ENCODE results near the gene GRIK4. TPM values are rescaled to one million over a fixed set of nuclear protein-coding genes. Genes with fewer than 3 reads are reported as not detected.
A peak's percentile ranks its signal among the peaks of the same experiment; 100 is the strongest.

Gene GRIK4
- total and polyA plus RNA-seq, 2 donors from 2014 or later, result 0.25 TPM; not detected in 1

- Histone ChIP-seq H3K4me3 (ENCODE audit: low read length in 3 of 3) (no peak overlapping the region), H3K27me3 (ENCODE audit: control insufficient read depth, insufficient read depth, low read length) (no peaks in the 10 kb centered on the region), H3K9me3 (ENCODE audit: control insufficient read depth in 2 of 3, insufficient read depth in 1 of 3, low read length in 3 of 3) (no peaks in the 10 kb centered on the region), H3K9ac (ENCODE audit: low read length in 3 of 3) (no peak overlapping the region), H3K36me3 (ENCODE audit: control insufficient read depth in 2 of 3, insufficient read depth in 3 of 3, low read length in 3 of 3) (no peaks in the 10 kb centered on the region), H3K4me1 (ENCODE audit: control insufficient read depth in 2 of 3, insufficient read depth in 2 of 3, low read depth in 1 of 3, low read length in 3 of 3) (no peaks in the 10 kb centered on the region), H3K27ac (ENCODE audit: low read depth in 2 of 2, low read length in 2 of 2) (no peak overlapping the region)
- no peak for TF ChIP-seq CTCF (IDR thresholded peaks at IDR 0.05; ENCODE audit: borderline replicate concordance, extremely low read depth, insufficient read depth)
- intact Hi-C loops (cut with DNase I), result no loop called here
- no peak for DNase-seq
- no peak for FAIRE-seq
Observed at GRCh38 chr11:120590472-120590871, 78.9 kb downstream of the GRIK4 start.

- H3K9ac ChIP-seq (ENCODE audit: low read length in 3 of 3), result no peak overlapping the region
Observed at GRCh38 chr11:120594746-120595145, 83.2 kb downstream of the GRIK4 start.

GRCh38 chr11:120595557-120595956, 84.0 kb downstream of the GRIK4 start:
- Histone ChIP-seq H3K27me3 (ENCODE audit: control insufficient read depth, insufficient read depth, low read length) (no peaks in the 10 kb centered on the region), H3K4me3 (ENCODE audit: low read length in 3 of 3) (no peak overlapping the region), H3K36me3 (ENCODE audit: control insufficient read depth in 2 of 3, insufficient read depth in 3 of 3, low read length in 3 of 3) (no peaks in the 10 kb centered on the region), H3K9ac (ENCODE audit: low read length in 3 of 3) (no peak overlapping the region), H3K27ac (ENCODE audit: low read depth in 2 of 2, low read length in 2 of 2) (no peak overlapping the region), H3K9me3 (ENCODE audit: control insufficient read depth in 2 of 3, insufficient read depth in 1 of 3, low read length in 3 of 3) (no peaks in the 10 kb centered on the region), H3K4me1 (ENCODE audit: control insufficient read depth in 2 of 3, insufficient read depth in 2 of 3, low read depth in 1 of 3, low read length in 3 of 3) (no peaks in the 10 kb centered on the region)
- intact Hi-C loops (cut with DNase I), result no loop called here
- DNase-seq (peak in 2 of 5 donors; percentile 2 to 10), FAIRE-seq (no peak)
- no peak for TF ChIP-seq CTCF (IDR thresholded peaks at IDR 0.05; ENCODE audit: borderline replicate concordance, extremely low read depth, insufficient read depth)

More at GRCh38 chr11:120594746-120595145, 83.2 kb downstream of the GRIK4 start:
- no peaks in the 10 kb centered on the region for H3K9me3 ChIP-seq (ENCODE audit: control insufficient read depth in 2 of 3, insufficient read depth in 1 of 3, low read length in 3 of 3)
- DNase-seq, result peak in 1 of 5 donors; percentile 25
- H3K36me3 ChIP-seq (ENCODE audit: control insufficient read depth in 2 of 3, insufficient read depth in 3 of 3, low read length in 3 of 3), result no peaks in the 10 kb centered on the region
- no peak overlapping the region for H3K4me3 ChIP-seq (ENCODE audit: low read length in 3 of 3)
- H3K27me3 ChIP-seq (ENCODE audit: control insufficient read depth, insufficient read depth, low read length), result no peaks in the 10 kb centered on the region
- no peak for FAIRE-seq
- H3K27ac ChIP-seq (ENCODE audit: low read depth in 2 of 2, low read length in 2 of 2), result no peak overlapping the region
- no peak for TF ChIP-seq CTCF (IDR thresholded peaks at IDR 0.05; ENCODE audit: borderline replicate concordance, extremely low read depth, insufficient read depth)
- intact Hi-C loops (cut with DNase I), result no loop called here
- no peaks in the 10 kb centered on the region for H3K4me1 ChIP-seq (ENCODE audit: control insufficient read depth in 2 of 3, insufficient read depth in 2 of 3, low read depth in 1 of 3, low read length in 3 of 3)

All from kidney (tissue), 14 donors.